HL-60/S4 treated with phorbol 12-myristate 13-acetate at 8.2 ng/mL for 4 days and 3 days (cell line): ENCODE results near the gene AK8.
"Not testable (repeated sequence)": the region's sequence is repeated elsewhere in the genome, so short reads cannot be mapped to it uniquely, and the experiment has no call there.

ENCODE experiments used
- in situ Hi-C: fragments of 300-500 bp; cut with MboI; formaldehyde crosslinking; loops from 2 replicates; pipeline ENCODE4 v1.15.0; 2022; ENCODE audit warnings: low sequenced_read_pairs

The AK8 gene

DNA sequence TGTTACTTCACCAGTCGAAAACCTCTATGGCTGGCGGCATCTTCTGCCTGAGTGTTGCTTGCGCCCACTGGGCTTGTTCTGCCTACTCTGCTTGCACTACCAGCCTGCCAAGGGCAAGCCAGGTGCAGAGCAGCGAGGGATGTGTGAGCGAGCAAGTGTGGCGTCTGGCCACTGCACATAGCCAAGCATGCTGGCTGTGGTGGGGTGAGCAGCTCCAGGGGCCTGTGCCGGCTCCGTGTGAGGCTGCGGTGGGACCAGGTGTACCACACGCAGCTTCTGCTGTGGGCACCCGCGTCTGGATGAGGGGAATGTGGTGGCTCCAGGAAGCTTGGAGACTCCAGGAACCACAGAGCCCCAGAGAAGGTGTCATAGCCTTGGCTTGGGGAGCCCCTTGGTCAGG lies 156.4 kb downstream of the AK8 start:
- in situ Hi-C loops = no loop called here

DNA sequence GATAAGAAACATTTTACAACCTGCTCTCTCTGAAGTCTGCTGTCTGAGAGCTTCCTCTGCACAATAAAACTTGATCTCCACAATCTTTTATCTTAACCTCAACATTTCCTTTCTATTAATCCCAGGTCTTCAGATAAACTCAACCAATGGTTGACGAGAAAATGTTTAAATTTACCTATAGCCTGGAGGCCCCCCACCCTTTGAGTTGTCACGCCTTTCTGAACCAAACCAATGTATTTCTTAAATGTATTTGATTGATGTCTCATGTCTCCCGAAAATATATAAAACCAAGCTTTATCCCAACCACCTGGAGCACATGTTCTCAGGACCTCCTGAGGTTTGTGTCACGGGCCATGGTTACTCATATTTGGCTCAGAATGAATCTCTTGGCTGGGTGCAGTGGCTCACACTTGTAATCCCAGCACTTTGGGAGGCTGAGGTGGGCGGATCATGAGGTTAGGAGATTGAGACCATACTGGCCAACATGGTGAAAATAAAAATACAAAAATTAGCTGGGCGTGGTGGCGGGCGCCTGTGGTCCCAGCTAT lies 159.6 kb downstream of the AK8 start:
- in situ Hi-C loops = not testable (repeated sequence)

DNA sequence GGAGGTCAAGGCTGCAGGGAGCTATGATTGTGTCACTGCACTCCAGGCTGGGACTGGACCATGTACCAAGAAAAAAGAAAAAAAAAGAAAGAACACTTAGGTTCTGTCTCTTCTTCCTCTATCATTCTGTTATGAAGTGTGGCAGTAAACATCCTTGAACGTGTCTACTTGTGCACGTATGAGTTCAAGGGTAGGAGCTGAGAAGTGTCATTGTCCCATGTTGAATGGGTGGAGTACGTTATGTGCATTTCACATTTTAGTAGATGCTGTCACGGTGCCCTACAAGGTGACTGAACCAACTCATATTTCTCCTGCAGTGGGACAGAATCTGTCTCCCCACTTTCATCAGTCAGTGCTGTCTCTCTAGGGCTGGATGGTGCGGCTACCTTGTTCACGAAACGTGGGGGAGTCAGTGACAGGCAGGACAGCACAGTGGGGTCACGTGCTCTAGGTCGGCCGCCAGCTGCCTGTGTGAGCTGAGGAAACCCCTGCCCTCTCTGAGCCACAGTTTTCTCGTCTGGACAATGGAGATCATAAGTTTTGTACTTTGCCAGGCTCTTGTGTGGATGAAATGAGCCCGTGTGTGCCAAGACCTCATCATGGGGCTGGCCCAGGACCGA lies 160.6 kb downstream of the AK8 start:
- in situ Hi-C loops = no loop called here

DNA sequence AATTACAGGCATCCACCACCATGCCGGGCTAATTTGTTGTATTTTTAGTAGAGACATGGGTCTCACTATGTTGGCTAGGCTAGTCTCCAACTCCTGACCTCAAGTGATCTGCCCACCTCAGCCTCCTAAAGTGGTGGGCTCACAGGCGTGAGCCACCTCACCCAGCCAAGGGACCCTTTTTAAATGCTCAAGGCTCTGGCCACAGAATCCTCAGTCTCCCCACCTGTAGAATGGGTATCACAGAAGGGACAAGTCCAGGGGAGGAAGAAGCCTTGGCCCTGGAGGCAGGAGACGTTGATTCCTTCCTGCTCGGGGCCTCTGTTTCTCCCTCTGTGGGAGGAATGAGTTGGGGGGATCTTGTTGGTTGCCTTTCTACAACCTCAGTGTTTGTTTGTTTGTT lies 162.1 kb downstream of the AK8 start:
- in situ Hi-C loops = no loop called here

DNA sequence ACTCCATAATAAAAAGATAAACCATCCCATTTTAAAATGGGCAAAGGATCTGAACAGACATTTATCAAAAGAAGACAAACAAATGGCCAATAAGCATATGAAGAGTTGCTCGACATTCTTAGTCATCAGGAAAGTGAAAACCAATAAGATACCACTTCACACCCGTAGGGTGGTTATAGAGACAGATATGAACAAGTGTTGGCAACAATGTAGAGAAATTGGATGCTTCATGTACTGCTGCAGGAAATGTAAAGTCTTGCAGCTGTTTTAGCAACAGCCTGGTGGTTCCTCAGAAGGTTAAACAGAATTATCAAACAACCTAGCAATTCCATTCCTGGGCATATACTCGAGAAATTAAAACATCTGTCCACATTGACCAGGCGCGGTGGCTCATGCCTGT lies 165.3 kb downstream of the AK8 start:
- in situ Hi-C loops = no loop called here

DNA sequence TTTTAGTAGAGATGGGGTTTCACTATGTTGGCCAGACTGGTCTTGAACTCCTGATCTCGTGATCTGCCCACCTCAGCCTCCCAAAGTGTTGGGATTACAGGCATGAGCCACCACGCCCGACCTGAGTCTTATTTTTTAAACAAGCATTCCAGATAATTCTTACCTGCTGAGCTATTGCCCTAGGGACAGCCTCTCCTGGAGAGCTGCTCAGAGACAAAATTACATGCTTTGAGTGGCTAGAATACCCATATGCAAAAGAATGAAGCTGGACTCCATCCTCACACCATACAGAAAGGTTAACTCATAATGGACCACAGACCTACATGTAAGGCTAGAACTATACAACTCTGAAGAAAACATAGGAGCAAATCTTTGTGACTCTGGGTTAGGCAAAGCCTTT lies 166.2 kb downstream of the AK8 start:
- in situ Hi-C loops = no loop called here

DNA sequence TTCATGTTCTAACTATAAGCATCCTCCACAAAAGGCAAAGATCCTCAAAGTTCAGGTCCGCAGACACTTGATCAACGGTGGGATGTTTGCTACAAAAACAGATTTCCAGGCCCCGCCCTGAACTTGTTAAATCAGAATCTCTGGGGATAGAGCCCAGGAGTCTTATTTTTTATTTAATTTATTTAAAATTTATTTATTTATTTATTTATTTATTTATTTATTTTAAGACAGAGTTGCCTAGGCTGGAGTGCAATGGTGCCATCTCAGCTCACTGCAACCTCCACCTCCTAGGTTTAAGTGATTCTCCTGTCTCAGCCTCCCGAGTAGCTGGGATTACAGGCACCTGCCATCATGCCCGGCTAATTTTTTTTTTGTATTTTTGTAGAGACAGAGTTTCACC lies 166.9 kb downstream of the AK8 start:
- in situ Hi-C loops = not testable (repeated sequence)

DNA sequence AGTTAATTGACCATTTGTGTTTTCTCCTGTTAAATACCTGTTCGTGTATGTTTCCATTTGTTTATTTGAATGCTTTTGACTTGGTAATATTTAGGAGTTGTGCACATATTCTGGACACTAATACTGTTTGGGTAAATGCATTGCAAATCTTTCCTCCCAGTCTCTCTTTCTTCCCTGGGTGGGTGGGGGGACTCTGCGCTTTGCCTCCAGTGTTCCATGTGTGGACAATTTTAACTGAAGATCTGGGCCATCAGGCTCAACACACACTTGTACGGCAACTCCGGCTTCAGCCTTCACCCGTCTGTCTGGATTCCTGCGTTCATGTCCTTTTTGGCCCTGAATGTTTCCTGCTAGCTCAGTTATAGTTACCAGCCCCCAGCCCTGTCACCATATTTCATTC lies 167.8 kb downstream of the AK8 start:
- in situ Hi-C loops = no loop called here

DNA sequence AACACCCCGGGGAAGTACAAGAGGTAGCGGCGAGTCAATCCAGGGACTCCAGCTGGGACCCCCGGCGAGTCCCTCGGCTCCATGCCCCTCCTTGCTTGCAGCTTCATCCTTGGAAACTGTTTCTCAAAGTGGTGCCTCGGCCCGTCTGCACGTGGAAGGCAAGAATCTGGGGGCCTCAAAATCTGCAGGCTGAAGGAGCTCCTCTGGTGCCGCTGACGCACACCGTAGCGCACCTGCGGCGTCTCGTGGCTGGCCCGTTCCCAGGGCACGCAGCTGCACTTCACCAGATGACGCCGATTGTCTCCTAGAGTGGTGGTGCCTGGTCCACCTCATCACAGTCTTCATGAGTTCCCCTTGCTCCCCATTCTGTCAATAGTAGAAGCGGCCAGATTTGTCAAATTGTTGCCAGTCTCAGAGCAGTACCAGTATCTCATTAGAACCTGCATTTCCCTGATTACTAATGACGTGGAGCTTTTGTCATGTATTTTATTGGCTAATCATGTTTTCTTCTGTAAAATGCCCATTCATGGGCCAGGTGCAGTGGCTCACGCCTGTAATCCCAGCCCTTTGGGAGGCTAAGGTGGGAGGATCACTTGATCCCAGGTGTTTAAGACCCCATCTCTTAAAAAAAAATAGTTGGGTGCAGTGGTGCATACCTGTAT lies 169.2 kb downstream of the AK8 start:
- in situ Hi-C loops = no loop called here

DNA sequence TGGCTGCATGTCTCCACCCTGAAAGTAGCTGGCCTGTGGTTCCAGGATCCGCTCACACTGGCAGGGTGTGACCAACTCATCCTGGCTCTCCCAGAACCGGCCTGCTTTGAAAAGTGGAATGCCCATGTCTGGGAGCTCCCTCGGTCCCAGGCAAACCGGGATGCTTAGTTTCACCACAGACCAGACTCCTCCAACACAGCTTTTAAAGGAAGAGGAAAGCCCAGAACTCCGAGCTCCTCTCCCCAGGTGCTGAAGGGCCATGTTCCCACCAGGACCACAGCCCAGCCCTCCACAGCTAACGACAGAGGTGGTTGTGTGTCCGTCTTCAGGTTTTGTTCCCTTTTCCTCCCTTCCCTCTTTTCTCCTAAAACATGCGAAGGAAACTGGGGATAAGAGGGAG lies 169.8 kb downstream of the AK8 start:
- in situ Hi-C loops = no loop called here

DNA sequence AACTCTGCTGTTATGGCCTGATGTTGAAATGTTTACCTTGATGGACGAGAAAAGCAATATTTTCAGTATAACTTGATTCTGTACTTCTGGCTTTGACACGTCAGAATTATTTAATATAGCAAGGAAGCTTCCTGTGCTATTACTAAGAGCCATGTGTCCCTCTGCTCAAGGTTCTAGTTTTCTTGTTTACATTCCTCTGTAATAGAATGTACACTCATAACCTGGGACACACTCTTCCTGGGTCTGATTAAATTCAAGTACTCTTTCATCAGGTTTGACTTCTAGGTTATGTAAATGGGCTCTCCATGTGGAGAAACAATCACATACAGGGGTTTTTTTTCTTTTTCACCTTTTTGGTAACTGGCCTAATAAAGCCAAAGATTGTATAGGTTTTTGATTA lies 174.7 kb downstream of the AK8 start:
- in situ Hi-C loops = no loop called here

DNA sequence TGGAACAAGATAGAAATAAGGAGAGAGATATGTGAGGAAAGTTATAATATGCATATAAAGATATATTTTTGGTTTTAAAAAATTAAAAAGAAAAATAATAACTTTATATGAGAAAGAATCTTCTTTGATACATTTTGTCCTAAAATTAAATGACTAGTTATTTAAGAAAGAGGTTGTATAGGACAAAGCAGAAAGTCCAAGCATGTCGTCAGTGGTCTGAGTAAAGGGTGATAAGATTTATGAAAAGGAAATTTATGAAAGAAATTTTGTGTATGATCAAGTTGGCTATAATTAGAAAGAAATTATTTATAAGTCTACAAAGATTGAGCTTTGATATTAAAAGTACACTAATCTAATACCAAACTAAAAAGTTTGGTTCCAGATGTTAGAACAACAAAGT lies 175.8 kb downstream of the AK8 start:
- in situ Hi-C loops = no loop called here

DNA sequence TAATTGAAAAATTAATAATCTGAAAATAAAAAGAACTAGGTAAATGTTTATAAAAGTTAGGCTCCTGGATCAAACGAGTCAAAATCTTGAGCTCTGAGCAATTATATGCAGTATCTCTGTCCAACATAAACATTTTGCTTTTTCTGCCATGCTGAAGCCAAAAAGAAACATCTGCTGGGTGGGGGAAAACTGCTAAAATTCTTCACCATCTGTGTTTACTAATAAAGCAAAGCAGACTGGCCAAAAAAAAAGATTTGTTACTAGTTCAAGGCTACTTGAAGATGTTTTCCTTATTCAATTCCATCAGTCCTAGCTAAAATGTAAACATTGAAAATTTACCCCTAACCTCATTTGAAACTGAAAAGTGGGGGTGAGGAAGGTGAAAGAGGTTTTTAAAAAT lies 178.1 kb downstream of the AK8 start:
- in situ Hi-C loops = no loop called here

DNA sequence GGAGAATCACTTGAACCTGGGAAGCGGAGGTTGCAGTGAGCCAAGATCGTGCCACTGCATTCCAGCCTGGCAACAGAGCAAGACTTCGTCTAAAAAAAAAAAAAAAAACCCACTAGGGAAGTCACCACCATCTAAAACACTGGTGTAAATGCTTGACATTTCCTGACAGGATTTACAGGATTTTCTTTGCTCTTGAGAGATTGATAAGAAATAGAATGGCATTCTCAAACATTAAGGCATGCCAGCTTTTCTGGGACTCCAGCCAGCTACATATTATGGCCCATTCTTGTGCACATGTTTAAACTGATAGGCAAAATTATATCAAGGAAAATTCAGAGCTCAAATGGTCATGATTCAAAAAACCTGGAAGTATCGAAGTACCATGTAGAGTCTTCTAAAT lies 179.1 kb downstream of the AK8 start:
- in situ Hi-C loops = no loop called here

DNA sequence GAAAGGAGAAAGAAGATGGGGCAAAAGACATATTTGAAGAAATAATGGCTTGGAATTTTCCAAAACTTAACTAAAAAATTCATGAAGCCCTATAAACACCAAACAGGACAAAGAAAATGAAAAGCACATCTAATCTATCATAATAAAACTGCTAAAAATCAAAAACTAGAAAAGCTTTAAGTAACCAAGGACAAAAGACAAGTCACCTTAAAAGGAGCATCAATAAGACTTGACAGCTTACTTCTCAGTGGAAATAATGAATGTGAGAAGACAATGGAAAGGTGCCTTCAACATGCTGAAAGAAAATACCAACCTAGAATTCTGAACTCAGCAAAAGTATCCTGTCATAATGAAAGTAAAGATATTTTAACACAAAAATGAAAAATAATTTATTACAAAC lies 180.9 kb downstream of the AK8 start:
- in situ Hi-C loops = no loop called here

DNA sequence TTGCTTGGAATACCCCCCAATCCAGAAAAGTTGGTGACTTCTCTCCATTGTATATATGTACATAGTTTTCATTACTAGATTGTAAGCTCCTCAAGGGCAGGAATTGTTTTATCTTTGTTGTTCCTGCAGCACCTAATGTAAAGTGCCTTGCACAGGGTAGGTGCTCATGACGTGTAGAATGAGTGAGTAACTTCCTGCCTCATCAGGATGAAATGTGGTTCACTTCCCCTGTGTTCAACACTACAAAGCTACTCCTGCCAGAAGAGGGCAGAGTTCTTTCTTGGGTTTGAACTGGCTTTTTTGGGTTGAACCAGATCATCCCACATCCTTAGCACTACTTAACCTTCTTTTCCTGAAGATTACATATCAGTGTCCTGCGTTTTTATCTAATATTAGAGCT lies 183.9 kb downstream of the AK8 start:
- in situ Hi-C loops = no loop called here

DNA sequence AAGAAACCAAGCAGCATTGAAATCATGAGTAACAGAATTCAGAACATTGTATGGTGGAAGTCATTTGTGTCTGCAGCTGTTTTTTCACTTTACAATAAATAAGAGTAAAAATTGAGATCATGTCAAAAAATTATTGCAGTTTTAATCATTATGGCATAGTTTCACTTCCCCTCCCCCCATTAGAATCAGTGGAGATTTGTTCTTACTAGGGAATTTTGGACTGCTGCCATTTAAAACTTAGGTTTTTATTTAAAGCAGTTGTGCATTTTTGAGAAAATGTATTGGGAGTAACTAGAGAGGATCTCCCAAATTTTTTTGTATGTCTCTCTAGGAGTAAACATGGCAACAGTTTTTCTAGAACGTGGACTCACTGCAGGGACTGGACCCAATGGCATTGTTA lies 187.4 kb downstream of the AK8 start:
- in situ Hi-C loops = no loop called here

DNA sequence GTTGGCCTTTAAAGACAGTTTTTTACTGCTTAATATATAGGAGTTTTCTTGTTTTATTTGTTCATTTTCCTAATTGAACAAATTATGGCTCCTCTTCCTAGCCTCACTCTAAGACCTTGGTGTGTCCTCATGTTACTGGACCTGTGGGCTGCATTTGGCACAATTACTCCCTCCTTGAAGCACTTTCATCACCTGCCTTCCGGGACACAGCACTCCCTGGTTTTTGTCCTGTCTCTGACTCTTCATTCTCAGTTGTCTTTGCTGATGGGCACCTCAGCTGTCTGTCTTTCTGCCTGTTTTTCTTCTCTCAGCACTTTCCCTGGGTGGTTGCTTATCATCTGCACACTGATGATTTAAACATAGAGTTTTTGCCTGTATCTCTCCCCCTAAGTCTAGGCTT lies 194.2 kb downstream of the AK8 start:
- in situ Hi-C loops = no loop called here

DNA sequence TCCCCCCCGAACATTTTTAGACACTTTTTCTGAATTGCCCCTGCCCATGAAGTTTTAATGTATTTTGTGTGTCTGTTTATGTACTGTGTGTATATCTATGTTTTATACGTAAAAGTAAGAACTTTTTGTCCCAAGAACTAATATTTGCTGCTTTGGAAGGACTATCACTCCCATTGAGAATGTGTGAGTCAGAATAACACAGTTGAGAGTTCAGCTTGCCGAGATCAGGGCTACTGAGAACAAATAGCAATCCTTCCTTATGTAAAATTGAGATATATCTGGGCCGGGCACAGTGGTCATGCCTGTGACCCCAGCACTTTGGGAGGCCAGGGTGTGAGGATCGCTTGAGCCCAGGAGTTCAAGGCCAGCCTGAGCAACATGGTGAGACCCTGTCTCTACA lies 196.5 kb downstream of the AK8 start:
- in situ Hi-C loops = no loop called here

DNA sequence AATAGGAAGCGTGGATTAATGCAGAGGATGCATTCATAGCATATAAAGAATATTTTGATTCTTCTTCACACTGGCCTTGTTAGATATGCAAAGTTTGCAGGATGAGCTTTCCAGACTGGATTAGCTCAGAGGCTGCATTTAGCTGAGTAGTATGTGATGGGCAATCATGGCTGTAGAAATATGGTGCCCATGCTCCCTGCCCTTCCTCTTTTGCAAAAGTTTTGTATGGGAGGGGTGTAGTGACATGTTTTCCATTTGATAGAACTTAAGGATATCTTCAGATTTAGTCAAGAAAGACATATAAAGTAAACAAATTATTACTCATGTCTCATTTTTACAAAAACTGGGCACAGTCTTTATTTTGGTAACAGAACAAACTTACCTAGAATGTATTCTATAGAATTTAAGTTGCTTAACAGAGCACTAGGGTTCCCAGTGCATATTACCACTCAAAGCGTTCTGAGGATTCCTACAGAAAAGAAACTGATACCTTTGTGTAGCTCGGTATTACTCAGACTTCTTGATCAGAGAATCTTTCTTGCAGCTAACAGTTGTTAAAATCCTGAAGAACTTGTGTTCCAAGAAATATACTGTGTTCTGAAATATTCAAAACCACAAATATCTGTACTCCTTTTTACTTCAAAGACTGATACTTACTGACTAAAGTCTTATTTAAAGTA lies 198.0 kb downstream of the AK8 start:
- in situ Hi-C loops = no loop called here

DNA sequence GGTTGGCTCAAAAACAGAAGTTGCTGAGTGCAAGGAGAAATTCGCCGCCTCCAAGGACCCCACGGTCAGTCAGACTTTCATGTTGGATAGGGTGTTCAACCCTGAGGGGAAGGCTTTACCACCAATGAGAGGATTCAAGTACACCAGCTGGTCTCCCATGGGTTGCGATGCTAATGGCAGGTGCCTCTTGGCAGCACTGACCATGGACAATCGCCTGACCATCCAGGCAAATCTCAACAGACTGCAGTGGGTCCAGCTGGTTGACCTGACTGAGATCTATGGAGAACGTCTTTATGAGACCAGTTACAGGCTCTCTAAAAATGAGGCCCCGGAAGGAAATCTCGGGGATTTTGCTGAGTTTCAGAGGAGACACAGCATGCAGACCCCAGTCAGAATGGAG lies 200.1 kb downstream of the AK8 start:
- in situ Hi-C loops = no loop called here
